H9 (cell line): ENCODE data around the gene DGCR2. TPM values are rescaled to one million over a fixed set of nuclear protein-coding genes. Genes with fewer than 3 reads are reported as not detected.

Experiments
- DNase-seq: peaks from one replicate; pipeline ENCODE4 v3.0.0-alpha.2; 2017
- H2AFZ ChIP-seq: one replicate; pipeline ENCODE4 v1.6.1; 2013; ENCODE audit warnings: mild to moderate bottlenecking, low read length, control low read depth, moderate library complexity
- H2AK5ac ChIP-seq: 2 replicates; pipeline ENCODE4 v1.6.1; 2013; ENCODE audit warnings: low read length, control low read depth, mixed read lengths; ENCODE audit not compliant: insufficient read length
- H2BK120ac ChIP-seq: one replicate; pipeline ENCODE4 v1.6.1; 2013; ENCODE audit warnings: low read depth, mild to moderate bottlenecking, low read length, control low read depth, inconsistent platforms; ENCODE audit not compliant: poor library complexity, severe bottlenecking
- H2BK12ac ChIP-seq: 2 replicates; pipeline ENCODE4 v1.6.1; 2013; ENCODE audit warnings: low read length, control low read depth, mixed read lengths, low read depth; ENCODE audit not compliant: insufficient read length
- H2BK15ac ChIP-seq: 2 replicates; pipeline ENCODE4 v1.6.1; 2013; ENCODE audit warnings: low read depth, low read length, control low read depth
- H2BK20ac ChIP-seq: one replicate; pipeline ENCODE4 v1.6.1; 2013; ENCODE audit warnings: low read depth, mild to moderate bottlenecking, low read length, control low read depth, inconsistent platforms; ENCODE audit not compliant: poor library complexity, severe bottlenecking
- H2BK5ac ChIP-seq: 2 replicates; pipeline ENCODE4 v1.6.1; 2013; ENCODE audit warnings: low read length, control low read depth, mixed read lengths; ENCODE audit not compliant: insufficient read length
- H3K14ac ChIP-seq: 2 replicates; pipeline ENCODE4 v1.6.1; 2013; ENCODE audit warnings: low read length, control low read depth; ENCODE audit not compliant: insufficient read depth
- H3K18ac ChIP-seq: 2 replicates; pipeline ENCODE4 v1.6.1; 2013; ENCODE audit warnings: low read depth, mild to moderate bottlenecking, mixed read lengths, low read length, control low read depth; ENCODE audit not compliant: insufficient read length
- H3K23ac ChIP-seq: 2 replicates; pipeline ENCODE4 v1.6.1; 2013; ENCODE audit warnings: low read length, control low read depth, mixed read lengths, low read depth; ENCODE audit not compliant: insufficient read length
- H3K23me2 ChIP-seq: 2 replicates; pipeline ENCODE4 v1.6.1; 2013; ENCODE audit warnings: low read depth, mild to moderate bottlenecking, mixed read lengths, low read length, control low read depth; ENCODE audit not compliant: insufficient read length, poor library complexity, severe bottlenecking
- H3K27ac ChIP-seq: 2 replicates; pipeline ENCODE4 v1.5.1; 2013; ENCODE audit warnings: low read length, control low read depth, mixed read lengths, low read depth; ENCODE audit not compliant: insufficient read length
- H3K27me3 ChIP-seq: 2 replicates; pipeline ENCODE4 v1.6.1; 2013; ENCODE audit warnings: low read length, control low read depth, inconsistent platforms; ENCODE audit not compliant: insufficient read depth
- H3K4ac ChIP-seq: 2 replicates; pipeline ENCODE4 v1.6.1; 2013; ENCODE audit warnings: low read depth, mild to moderate bottlenecking, control low read depth, inconsistent platforms, low read length, moderate library complexity
- H3K4me1 ChIP-seq: 2 replicates; pipeline ENCODE4 v1.6.1; 2013; ENCODE audit warnings: low read length, control low read depth, inconsistent platforms; ENCODE audit not compliant: insufficient read depth
- H3K4me2 ChIP-seq: 2 replicates; pipeline ENCODE4 v1.6.1; 2013; ENCODE audit warnings: low read length, control low read depth, mixed read lengths; ENCODE audit not compliant: insufficient read length, insufficient read depth
- H3K56ac ChIP-seq: 2 replicates; pipeline ENCODE4 v1.6.1; 2013; ENCODE audit warnings: low read depth, mild to moderate bottlenecking, mixed read lengths, low read length, control low read depth; ENCODE audit not compliant: insufficient read length
- H3K79me1 ChIP-seq: 2 replicates; pipeline ENCODE4 v1.6.1; 2013; ENCODE audit warnings: low read depth, mild to moderate bottlenecking, moderate library complexity, low read length, control low read depth, inconsistent platforms; ENCODE audit not compliant: insufficient read depth, poor library complexity, severe bottlenecking
- H3K79me2 ChIP-seq: 2 replicates; pipeline ENCODE4 v1.6.1; 2013; ENCODE audit warnings: low read length, control low read depth, inconsistent platforms; ENCODE audit not compliant: insufficient read depth
- H3K9ac ChIP-seq: 2 replicates; pipeline ENCODE4 v1.6.1; 2013; ENCODE audit warnings: low read length, control low read depth, mixed read lengths; ENCODE audit not compliant: insufficient read length; ENCODE audit errors: extremely low read depth
- H3K9me3 ChIP-seq: one replicate; pipeline ENCODE4 v1.6.1; 2013; ENCODE audit warnings: low read depth, low read length, inconsistent platforms; ENCODE audit not compliant: control insufficient read depth
- H3T11ph ChIP-seq: one replicate; pipeline ENCODE4 v1.6.1; 2013; ENCODE audit warnings: mild to moderate bottlenecking, low read length, control low read depth, inconsistent platforms
- H4K20me1 ChIP-seq: one replicate; pipeline ENCODE4 v1.6.1; 2013; ENCODE audit not compliant: control insufficient read depth, insufficient read length, insufficient read depth
- H4K5ac ChIP-seq: 2 replicates; pipeline ENCODE4 v1.6.1; 2013; ENCODE audit warnings: low read depth, mild to moderate bottlenecking, mixed read lengths, low read length, control low read depth; ENCODE audit not compliant: insufficient read length
- H4K8ac ChIP-seq: replicated peaks from 2 replicates; pipeline ENCODE4 v1.6.1; 2013; ENCODE audit warnings: low read length, control low read depth, mixed read lengths, low read depth; ENCODE audit not compliant: insufficient read length
- H4K91ac ChIP-seq: 2 replicates; pipeline ENCODE4 v1.6.1; 2013; ENCODE audit warnings: low read depth, mild to moderate bottlenecking, moderate library complexity, mixed read lengths, low read length, control low read depth; ENCODE audit not compliant: insufficient read length
- H3K27ac Mint-ChIP-seq, 3 experiments: 2 replicates in 2 of 3; 3 replicates in 1 of 3; pipeline ENCODE4 v1.8.0; 2020 to 2021; ENCODE audit warnings: mixed read lengths in 3 of 3, mild to moderate bottlenecking in 1 of 3, moderate library complexity in 1 of 3
- H3K27me3 Mint-ChIP-seq: 2 replicates; pipeline ENCODE4 v1.8.0; 2021; ENCODE audit warnings: low read depth, mild to moderate bottlenecking, moderate library complexity, mixed read lengths
- H3K36me3 Mint-ChIP-seq, 3 experiments: 2 replicates in 2 of 3; 3 replicates in 1 of 3; pipeline ENCODE4 v1.8.0; 2020 to 2021; ENCODE audit warnings: low read depth in 3 of 3, mixed read lengths in 3 of 3; ENCODE audit not compliant: insufficient read depth in 1 of 3
- H3K4me1 Mint-ChIP-seq, 2 experiments: 2 replicates each; pipeline ENCODE4 v1.8.0; 2020; ENCODE audit warnings: mixed read lengths in 2 of 2
- H3K4me3 Mint-ChIP-seq, 2 experiments: 2 replicates in 1 of 2; 3 replicates in 1 of 2; pipeline ENCODE4 v1.8.0; 2020 to 2021; ENCODE audit warnings: mild to moderate bottlenecking in 2 of 2, mixed read lengths in 2 of 2, moderate library complexity in 1 of 2
- H3K9me3 Mint-ChIP-seq, 2 experiments: 2 replicates in 1 of 2; 3 replicates in 1 of 2; pipeline ENCODE4 v1.8.0; 2020; ENCODE audit warnings: mild to moderate bottlenecking in 2 of 2, mixed read lengths in 2 of 2, moderate library complexity in 1 of 2
- WGBS: extraction: QIAGEN DNeasy Blood & Tissue Kit; methylation state at CpG from one replicate; pipeline ENCODE4 v1.1.7; 2013; ENCODE audit warnings: missing lambda C conversion rate, low lambda C conversion rate, mixed read lengths; ENCODE audit not compliant: insufficient read length; ENCODE audit errors: extremely low coverage; 5-methylcytosine and 5-hydroxymethylcytosine counted together
- total RNA-seq: library from RNA; stranded (reverse); gene quantifications from 2 replicates; pipeline ENCODE4 v1.2.1, GENCODE V29; 2021
- TF ChIP-seq, protein P1 (sequence below): fragments of 200-600 bp; sonication (generic); conservative IDR thresholded peaks from 3 replicates; pipeline ENCODE4 v1.8.0; 2021; ENCODE audit warnings: antibody characterized with exemption, mild to moderate bottlenecking

DGCR2 gene
- total RNA-seq, 1 experiment from 2014 or later: 47.2 TPM

GRCh38 chr22:19055801-19056200, 66.4 kb downstream of the DGCR2 start:
- Histone ChIP-seq H3K23me2 (no peaks in the 10 kb centered on the region), H4K8ac (no peak overlapping the region), H2BK20ac (no peak overlapping the region), H3K27ac (no peak overlapping the region), H3T11ph (no peak overlapping the region), H2AK5ac (no peak overlapping the region), H3K18ac (no peak overlapping the region), H3K4me2 (no peak overlapping the region), H3K27me3 (no peaks in the 10 kb centered on the region), H3K79me1 (no peaks in the 10 kb centered on the region), H2BK15ac (no peak overlapping the region), H2BK12ac (no peak overlapping the region), H3K4me1 (no peaks in the 10 kb centered on the region), H2AFZ (no peak overlapping the region), H3K9ac (no peak overlapping the region), H3K4ac (no peak overlapping the region), H3K79me2 (no peaks in the 10 kb centered on the region), H3K9me3 (no peaks in the 10 kb centered on the region), H2BK120ac (no peak overlapping the region), H4K5ac (no peak overlapping the region), H2BK5ac (no peak overlapping the region), H3K23ac (no peak overlapping the region), H4K20me1 (no peaks in the 10 kb centered on the region), H3K56ac (no peak overlapping the region), H3K14ac (no peak overlapping the region), H4K91ac (no peak overlapping the region)
- no CpG with 5 or more reads among the region's 17 CpGs for WGBS
- Mint-ChIP-seq H3K27ac (no peak overlapping the region), H3K4me1 (no peaks in the 10 kb centered on the region), H3K27me3 (no peaks in the 10 kb centered on the region), H3K4me3 (no peak overlapping the region), H3K9me3 (no peaks in the 10 kb centered on the region), H3K36me3 (peaks cover 33 to 70% (median 66%) of the 10 kb centered on the region in 3 experiments; a peak in 6 of 7 replicates)
- DNase-seq: no peak
- TF ChIP-seq, protein P1, sequence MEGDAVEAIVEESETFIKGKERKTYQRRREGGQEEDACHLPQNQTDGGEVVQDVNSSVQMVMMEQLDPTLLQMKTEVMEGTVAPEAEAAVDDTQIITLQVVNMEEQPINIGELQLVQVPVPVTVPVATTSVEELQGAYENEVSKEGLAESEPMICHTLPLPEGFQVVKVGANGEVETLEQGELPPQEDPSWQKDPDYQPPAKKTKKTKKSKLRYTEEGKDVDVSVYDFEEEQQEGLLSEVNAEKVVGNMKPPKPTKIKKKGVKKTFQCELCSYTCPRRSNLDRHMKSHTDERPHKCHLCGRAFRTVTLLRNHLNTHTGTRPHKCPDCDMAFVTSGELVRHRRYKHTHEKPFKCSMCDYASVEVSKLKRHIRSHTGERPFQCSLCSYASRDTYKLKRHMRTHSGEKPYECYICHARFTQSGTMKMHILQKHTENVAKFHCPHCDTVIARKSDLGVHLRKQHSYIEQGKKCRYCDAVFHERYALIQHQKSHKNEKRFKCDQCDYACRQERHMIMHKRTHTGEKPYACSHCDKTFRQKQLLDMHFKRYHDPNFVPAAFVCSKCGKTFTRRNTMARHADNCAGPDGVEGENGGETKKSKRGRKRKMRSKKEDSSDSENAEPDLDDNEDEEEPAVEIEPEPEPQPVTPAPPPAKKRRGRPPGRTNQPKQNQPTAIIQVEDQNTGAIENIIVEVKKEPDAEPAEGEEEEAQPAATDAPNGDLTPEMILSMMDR: no peak
